Raji (cell line): Measurements from ENCODE around the gene TBC1D26.
"Not testable (repeated sequence)": the region's sequence is repeated elsewhere in the genome, so short reads cannot be mapped to it uniquely, and the experiment has no call there.

Experiments
- POLR2A ChIP-seq: IDR thresholded peaks from 2 replicates; pipeline ENCODE4 v1.6.1; 2011; ENCODE audit warnings: low read depth, low read length, control low read depth; ENCODE audit not compliant: insufficient read depth

TBC1D26 gene

DNA sequence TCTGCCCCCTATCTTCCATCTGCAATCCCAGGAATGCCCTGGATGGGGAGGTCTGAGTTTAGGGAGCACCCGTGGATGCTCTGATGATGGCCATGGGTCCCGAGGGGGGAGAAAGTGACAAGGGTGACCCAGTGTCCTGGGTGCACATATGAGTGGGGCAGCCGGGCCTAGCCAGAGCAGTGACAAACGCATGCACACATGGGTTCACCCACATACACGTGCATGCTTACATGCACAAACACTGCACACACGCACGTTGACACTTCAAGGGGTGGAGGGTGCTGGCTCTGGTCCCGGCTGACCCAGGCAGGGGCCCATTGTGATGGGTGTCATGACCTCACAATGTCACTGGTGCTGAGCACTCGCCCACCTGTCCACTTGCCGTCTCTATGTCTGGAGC, at the start of gene TBC1D26:
TBC1D26 (plus strand) TSS at position 384 of the 400 bp plus-strand sequence. CDS start 3,066 bp downstream, outside the sequence.
- TF ChIP-seq POLR2A = not testable (repeated sequence)

DNA sequence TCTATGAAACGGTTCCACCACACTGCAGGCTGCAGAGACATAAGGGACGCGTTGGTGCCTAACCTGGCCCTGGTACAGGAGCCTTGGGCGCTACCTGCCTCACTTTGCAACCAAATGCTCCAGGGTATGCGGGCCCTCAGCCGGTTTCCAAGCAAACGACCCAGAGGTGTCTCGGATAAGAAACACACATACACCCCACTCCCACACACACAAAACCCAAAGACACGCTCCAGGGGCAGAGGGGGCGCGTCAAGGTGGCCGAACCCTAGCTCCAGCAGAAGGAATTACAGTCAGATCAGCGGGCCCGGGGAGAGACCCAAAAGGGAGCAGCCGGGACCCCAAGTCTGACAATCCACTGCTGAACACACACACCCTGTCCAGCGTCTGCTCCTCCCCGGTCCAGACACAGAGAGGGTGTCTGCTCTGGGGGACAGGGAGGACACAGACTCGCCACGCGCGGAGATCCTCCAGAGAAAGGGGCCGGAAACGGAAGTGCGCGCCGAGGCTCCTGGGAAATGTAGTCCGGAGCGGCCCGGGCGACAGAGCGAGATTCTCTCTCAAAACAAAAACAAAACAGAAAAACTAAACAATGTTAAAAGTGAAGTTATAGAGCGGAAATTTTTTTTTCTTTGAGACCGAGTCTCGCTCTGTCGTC, 48.1 kb upstream of the TBC1D26 start, which contains the start of gene TRIM16:
TRIM16 (minus strand) TSS at position 488 of the 655 bp plus-strand sequence. CDS start 32,702 bp downstream, outside the sequence.
- peak; percentile 68 for TF ChIP-seq POLR2A

DNA sequence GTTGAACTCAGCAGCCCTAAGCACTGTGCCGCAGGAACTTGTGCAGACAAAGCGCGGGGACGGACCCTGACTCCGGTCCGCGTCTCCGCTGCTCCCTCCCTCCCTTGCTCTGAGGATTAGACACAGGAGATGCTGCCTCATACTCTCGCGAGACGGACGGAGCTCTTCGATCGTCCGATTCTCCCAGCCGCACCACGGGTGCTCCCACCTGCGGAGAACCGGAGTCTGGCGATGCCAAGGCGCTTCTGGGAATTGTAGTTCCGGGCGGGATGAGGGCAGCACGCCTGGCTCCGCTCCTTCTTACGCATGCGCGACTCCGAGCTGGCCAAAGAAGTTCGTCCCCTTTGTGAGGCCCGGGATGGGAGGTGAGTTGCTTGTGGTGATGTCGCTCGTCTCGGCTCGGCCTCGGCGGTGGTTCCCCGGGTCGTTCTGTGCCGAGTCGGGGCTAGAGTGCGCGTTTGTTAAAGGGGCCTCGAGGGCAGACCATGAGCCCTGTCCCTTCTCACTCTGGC, 32.6 kb upstream of the TBC1D26 start, which contains the start of gene ZNF286A:
ZNF286A (plus strand) TSS at position 340 of the 512 bp plus-strand sequence. CDS start 578 bp downstream, outside the sequence.
- TF ChIP-seq POLR2A = peak; percentile 52

DNA sequence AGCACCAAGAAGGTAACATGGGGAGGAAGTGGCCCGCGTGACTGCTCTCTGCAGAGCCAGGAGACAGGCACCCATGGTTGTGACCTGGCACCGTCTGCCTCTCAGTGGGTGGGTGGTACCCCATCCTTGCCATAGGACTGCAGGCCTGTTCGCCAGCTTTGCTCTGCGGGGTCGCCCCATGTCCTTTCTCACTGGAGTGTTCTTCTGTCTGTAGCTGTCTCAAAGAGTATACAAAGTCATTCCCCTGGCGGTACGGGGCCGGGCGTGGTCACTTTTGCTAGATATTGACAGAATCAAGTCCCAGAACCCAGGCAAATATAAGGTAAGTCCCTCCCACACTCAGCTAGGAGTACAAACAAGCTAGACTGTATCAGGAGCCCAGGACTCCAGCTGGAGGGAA, 6.0 kb downstream of the TBC1D26 start:
- no peak for TF ChIP-seq POLR2A

DNA sequence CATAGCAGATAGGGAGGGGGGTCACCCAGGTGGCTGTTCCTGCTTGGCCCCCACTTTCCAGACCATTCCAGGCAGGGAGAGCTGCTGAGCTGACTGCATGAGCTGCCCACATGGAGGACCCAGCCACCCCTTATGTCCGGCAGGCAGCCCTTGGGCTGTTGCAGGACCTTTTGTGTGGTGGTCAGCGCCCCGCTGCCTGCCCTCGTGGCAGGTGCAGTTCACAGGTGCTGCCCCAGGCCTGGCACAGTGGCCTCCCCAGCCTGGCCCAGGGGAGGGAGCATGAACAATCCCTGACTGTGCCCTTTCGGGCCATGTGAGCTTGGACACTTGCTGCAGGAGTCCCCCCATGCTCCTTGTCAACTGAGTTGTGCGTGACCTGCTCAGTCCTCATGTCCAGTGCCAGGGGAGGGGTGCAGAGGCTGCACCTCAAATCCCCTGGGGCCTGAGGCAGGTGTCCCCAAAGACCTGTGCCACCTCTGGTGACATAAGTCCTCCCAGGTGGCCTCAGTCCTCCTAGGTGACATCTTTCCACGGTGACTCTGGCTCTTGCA, 8.6 kb downstream of the TBC1D26 start:
- no peak for TF ChIP-seq POLR2A

DNA sequence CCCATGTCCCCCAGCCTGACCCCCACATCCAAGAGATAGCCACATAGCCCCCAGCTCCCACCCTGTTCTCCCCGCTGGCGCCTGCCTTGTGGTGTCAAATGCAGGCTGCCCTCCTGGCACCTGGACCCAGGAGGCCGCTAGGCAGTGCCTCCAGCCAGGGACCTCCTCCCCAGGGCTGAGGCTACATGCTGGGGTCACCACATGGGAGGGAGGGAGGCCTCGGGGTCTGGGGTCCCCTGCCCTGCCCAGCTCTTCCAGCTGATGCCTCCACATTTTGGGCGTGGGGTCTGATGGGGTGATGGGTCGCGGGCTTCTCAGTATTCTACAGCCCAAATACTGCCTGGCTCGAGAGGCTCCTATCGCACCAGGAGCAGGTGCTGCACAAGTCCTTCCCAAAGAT, 9.5 kb downstream of the TBC1D26 start:
- TF ChIP-seq POLR2A = no peak

DNA sequence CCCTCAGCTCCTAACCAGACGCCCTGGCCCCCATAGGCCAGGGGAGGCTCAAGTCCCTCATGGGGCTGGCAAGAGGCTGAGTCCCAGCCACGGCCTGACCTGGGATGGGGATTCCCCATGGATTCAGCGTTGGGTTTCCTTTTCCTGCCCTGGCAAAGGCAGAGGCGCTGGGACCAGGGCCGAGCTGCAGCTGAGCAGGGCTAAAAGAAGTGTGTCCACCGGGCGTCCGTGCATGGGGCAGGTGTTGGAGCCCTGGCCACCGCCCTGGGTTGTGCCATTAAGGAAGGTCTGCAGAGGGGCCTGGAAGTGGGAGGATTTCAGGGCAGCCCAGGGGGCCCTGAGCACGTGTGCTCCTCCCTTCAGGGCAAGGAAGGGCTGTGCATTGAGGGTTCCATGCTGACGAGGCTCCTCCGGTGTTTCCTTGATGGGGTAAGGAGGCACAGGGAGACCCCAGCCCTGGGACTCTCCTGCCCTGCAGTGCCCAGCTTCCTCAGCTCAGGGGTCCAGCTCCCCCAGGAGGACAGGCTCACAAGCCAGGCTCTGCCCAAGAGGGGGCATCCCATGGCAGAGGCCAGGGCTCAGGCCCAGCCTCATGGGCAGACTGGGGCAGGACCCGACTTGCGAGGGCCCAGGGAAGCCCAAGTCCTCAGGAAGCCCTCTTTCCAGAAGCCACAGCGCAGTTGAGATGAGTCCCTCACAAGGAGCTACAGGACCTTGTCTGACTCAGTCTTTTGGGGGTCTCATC, 10.1 kb downstream of the TBC1D26 start:
- TF ChIP-seq POLR2A = no peak

DNA sequence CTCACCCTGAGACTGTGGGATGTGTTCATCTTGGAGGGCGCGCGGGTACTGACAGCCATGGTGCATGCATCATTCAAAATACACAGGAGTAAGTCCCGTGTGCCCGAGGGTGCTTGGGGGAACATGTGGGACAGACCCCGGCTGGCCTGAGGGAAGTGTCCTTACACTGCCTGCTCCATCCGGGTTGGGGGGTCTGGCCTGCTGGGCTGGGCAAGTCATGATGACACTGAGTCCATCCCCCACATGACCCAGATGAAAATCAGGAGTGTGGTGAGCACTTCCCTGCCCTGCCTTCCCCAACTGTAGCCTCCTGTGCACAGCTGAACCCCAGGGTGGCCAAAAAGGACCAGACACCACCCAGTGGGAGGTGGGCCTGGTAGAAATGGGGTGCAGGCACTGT, 10.8 kb downstream of the TBC1D26 start:
- no peak for TF ChIP-seq POLR2A

DNA sequence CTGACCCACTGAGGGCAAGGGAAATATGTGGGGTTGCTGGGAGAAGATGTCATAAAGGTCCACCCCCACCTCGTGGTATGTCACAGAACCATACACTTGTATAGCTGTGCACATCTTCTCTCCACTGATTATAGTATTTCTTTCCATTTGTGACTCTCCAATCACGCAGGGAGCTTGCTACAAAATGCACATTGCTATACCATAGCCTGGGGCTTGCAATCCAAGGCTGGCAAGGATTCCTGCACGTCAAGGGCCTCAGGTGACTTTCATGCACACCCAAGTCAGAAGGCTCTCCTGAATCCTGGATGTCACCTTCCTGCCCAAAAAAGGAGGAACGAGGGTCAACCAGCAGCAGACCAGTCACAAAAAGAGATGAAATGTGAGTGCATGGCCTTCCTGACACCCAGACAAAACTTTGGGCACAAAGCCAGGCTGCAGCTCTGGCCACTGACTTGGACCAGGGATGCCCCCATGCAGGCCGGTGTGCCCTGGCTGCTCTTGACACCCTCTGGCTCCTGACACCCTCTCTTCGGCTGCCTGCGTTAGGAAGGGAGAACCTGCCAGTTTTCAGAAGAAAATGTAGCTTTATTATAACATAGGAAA, 12.1 kb downstream of the TBC1D26 start:
- TF ChIP-seq POLR2A = no peak

DNA sequence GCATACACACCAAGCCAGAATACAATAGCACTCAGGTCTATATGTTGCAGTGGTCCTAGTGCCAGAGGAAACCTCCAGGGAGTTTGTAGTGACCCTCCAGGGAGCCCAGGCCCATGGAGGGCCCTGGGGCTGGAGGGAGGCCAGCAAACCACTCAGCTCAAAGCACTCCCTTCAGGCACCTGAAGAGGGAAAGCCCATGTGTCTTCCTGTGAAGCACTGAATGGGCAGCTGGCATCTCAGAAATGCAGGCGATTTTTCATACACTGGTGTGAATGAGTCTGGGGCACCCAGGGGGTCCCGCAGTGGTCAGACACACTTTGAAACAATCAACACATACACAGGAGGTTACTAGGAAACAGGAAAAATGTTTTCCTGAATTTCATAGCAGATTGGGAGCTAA, 12.8 kb downstream of the TBC1D26 start:
- no peak for TF ChIP-seq POLR2A

DNA sequence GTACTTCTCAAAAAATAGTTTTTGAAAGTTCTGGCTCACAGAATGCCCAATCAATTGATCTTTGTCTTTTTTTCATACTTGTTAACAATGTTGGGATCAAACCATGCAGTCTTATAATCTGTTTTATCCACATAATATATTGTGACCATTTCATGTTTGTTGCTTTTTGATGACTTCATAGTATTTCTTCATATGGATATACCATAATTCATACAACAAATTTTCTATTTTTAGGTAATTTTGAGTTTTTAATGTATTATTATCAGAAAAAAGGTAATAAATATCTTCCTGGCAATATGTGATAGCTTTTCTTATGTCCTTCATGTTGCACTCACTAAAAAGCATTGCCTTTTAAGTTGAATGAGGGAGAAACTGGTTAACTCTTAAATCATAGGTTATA, 44.8 kb downstream of the TBC1D26 start:
- TF ChIP-seq POLR2A = no peak

DNA sequence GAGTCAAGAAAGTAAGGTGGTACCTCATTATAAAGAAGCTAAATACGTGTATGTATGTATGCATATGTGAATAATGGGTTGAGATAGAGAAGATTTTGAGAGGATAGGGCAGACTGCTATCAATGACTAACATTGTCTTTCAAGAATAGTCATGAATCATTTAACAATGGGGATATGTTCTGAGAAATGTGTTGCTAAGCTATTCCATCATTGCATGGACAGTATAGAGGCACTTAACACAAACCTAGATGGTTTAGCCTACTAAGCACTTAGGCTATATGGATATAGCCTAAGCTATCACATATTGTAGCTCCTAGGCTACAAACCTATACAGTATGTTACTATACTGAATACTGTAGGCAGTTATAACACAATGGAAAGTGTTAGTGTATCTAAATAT, 45.2 kb downstream of the TBC1D26 start:
- TF ChIP-seq POLR2A = no peak

DNA sequence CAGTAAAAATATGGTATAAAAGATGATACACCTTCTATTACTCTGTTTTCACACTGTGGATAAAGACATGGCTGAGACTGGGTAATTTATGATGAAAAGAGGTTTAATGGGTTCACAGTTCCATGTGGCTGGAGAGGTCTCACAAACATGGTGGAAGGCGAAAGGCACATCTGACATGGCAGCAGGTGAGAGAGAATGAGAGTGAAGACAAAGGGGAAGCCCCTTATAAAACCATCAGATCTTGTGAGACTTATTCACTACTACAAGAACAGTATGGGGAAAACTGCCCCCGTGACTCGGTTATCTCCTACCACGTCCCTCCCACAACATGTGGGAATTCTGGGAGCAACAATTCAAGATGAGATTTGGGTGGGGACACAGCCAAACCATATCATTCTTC, 45.6 kb downstream of the TBC1D26 start:
- no peak for TF ChIP-seq POLR2A

DNA sequence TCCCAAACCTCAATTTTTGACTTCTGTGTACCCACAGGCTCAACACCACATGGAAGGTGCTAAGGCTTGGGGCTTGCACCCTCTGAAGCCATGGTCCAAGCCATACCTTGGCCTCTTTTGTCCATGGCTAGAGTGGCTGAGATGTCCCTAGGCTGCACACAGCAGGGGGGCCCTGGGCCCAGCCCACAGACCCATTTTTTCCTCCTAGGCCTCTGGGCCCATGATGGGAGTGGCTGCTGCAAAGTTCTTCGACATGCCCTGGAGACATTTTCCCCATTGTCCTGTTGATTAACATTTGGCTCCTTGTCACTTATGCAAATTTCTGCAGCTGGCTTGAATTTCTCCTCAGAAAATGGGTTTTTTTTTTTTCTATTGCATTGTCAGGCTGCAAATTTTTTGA, 47.0 kb downstream of the TBC1D26 start:
- no peak for TF ChIP-seq POLR2A

DNA sequence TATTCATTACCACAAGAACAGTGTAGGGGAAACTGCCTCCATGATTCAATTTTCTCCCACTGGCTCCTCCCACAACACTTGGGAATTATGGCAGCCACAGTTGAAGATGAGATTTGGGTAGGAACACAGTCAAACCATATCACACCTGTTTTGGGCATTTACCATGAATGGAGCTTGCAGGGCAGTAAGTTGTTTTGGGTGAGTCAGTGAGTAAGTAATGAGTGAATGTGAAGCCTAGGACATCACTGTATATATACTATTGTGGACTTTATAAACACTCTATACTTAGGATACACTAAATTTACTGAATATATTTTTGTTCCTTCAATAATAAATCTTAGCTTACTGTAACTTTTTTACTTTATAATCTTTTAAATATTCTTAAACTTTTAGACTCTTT, 48.1 kb downstream of the TBC1D26 start:
- TF ChIP-seq POLR2A = no peak
